Stimulated activated CD8-positive, alpha-beta memory T cell treated with anti-CD3 and anti-CD28 coated beads, Interleukin-15, amount 100 ng/mL, for 48 hours (primary cell): ENCODE data around the gene RALGPS1.

Source experiments
- DNase-seq, 2 donors: peaks; one replicate each; pipeline ENCODE4 v3.0.0-alpha.2; 2020; ENCODE audit warnings: low read depth in 2 of 2

The RALGPS1 gene

DNA sequence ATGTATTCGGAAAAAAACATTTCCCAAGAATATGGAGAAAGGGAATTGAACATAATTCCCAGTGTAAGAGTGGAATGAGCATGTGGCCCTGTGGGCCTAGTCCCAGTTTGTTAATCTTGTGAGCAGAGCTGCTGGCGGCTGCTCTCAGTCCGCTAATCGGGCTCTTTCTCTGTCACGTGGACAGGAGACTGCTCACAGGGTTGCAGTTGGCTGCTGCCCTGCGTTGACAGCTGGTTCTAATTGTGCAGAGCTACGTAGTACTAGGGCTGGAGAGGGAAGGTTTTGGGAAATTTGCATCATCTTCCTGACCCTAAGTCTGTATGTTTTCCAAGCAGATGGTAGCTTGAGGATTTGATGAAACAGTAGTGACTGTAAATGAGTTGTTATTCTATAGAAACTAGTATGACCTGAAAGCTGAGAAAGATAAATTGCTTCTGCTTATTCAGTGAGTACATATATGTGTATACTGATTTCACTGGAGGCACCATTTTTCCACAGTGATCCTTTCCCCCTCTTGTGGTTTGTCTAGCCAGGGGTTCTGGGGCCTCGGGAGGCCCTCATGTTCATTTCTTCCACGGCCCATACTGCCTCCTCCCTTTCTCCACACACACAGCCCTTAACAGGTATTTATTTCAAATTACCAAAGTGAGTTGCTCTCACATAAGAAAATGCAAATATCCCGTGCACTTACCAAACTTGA is 107.2 kb downstream of the RALGPS1 start:
- DNase-seq, result no peak

DNA sequence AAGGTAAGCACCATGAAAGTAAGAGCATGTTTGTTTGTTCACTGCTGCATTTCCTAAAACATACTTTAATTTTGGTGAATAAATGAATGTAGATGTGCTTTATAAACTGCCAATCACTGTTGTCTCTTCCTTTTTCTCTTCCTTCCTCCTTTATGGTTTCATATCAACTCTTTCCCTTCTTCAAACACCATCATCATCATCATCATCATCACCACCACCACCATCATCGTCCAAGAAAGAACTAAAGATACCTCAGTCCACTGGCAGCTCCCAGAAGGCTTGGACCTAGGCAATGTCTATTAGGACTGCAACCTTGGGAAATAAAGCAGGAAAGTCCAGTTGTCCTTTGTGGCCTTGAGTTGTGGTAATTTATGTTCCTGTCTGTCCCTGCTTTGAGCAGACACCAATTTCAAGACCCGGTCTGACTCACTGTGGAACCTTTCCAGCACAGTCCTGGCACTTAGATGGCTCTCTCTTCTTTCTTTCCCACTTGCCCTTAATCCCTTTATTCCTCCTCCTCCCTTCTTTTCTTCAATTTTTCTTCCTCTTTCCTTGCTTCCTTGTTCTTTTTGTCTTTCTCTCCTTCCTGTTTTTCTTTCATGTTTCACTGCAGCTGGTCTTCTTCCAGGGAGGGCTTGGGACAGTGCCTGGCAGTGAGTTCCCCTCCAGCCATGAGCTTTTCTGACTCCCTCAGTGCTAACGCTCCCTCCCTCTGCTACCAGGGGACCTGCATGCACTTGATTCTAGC is 108.5 kb downstream of the RALGPS1 start:
- no peak for DNase-seq

DNA sequence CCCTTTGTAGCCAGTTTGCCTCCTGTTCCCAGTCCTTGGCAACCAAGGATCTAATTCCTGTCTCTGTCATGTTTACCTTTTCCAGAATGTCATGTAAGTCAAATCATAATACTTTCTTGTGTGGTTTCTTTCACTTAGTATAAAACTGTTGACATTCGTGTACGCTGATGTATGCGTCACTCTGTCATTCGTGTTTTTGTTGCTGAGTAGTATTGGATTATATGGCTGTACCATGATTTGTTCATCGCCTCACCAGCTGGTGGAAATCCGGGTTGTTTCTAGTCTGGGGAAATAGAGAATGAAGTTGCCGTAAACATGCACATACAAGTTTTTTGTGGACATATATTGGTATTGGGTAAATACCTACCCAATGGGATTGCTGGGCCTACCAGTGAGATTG is 110.5 kb downstream of the RALGPS1 start:
- DNase-seq, result no peak

DNA sequence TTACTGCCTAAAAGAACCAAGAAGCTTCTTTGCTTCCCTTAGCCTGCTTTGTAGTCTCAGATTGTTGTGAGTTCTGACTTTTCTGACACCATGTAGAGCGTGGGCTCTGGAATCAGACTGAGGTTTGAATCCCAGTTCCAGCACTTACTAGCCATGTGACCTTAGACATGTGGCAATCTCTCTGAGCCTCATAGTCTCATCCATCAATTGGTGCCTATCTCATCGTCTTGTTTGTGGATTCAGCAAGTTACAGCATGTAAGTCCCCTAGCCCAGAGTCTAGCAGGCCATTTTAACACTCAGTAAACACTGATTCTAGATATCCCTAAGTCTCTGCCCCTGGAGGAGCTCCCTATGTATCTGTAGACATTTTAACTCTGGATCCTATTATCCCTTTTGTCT is 113.1 kb downstream of the RALGPS1 start:
- DNase-seq, result no peak

DNA sequence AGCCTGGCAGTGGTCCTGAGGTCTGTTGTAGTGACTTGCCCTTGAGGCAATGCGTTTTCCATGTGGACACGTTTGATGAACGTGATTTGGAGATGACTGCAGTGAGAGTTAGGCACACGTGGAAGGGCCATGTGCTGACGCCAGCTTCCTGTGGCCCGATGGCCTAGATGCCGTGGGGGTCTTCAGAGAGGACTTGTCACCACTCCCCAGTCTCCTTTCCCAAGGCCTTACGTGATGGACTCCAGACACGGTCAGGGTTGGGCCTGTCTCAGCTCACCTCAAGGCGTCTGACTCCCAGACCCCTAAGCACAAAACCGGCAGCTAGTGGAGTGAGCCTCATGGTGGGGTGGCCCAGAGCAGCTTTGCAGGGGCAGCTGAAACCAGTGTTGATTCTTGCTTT is 115.0 kb downstream of the RALGPS1 start:
- no peak for DNase-seq

DNA sequence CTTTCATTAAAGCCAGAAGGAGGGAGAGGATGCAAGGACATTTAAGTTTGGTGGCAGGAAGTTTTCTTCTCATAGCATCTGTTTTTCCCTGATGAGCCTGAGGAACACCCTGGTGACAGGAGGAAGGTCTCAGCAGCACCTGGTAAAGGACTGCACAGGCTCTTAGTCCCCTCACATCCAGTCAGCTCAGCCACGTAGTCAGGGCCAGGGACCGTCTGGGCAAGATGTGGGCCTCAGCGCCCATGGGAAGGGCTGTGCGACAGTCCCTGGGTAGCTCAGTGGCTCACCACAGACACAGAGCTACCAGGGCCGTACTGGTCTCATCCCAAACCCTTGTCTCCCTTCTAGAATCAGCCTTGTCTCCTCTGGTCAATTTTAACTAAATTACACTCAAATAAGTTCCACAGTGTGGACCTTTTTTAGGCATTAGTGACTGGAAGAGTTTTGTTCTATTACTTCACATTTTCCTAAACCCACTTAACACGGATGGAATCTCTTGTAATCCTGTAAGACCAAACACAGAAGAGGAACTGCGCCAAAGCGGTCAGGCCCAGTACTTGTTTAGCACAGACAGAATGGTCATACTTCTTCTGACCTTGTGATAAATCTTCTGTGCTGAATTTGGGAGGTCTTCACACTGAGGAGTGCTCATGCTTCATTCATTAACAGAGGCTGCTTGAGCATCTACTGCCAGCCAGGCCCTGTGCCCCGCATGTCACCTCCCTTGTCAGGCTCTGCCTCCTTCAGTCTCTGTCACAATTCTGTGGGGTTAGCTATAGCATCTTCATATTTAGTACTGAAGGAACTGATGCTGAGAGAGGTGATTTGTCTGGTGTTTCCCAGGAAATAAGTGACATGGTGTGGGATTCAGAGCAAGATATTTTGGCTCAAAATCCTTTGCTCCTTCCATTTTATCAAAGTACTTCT is 116.5 kb downstream of the RALGPS1 start:
- no peak for DNase-seq

DNA sequence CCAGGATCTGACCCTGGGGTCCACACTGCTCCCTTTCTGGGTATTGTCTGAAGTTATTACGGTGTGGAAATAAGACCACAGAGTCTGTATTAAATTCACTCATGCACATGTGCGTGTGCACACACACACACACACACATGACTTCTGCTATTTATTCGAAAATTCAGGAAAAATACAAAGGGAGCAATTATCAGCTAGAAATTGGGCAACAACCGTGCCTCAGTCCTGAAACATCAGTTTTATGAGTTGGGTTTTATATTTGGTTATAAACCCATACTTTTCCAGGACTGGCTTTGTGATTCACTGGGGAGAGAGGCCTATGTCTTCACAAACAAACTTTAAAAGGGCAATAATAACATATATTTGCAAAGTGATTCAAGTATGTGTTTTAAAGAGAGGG is 117.7 kb downstream of the RALGPS1 start:
- no peak for DNase-seq

DNA sequence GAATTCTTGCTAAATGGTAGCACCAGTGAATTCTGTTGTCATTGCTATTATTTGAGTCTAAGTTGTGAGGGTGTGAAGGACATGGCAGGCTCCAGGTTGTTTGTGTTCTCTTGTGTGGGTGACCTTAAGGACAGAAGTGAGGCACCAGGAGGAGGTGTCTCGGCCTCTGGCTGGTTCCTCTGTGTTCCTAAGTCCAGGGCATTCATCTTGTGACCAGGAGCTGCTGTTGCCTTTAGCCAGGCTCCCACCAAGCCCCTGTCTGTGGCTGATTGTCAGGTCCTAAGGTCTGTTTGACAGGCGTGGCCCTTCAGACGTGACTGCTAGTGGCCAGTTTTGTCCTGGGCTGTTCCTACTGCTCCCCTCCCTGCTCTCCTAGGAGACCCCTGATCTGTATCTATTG is 118.5 kb downstream of the RALGPS1 start:
- DNase-seq, result no peak

DNA sequence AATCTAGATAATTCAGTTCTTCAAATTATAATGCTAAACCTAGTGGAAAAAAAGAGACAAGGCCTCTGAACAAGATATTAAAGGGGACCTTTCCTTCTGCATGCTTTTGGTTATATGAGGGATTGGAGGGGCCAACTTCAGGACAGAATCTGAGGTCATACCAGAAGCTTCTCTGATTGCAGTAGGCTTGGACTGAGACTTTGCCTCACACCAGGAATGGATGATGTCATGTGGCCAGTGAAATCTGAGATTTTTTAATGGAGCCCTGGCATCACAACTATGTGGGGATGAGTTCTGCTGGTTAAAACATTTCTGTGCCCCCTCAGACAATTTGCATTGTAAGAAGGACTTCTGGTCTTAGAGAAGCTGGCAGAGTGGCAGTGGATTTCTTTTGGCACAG is 119.2 kb downstream of the RALGPS1 start:
- DNase-seq, result no peak

DNA sequence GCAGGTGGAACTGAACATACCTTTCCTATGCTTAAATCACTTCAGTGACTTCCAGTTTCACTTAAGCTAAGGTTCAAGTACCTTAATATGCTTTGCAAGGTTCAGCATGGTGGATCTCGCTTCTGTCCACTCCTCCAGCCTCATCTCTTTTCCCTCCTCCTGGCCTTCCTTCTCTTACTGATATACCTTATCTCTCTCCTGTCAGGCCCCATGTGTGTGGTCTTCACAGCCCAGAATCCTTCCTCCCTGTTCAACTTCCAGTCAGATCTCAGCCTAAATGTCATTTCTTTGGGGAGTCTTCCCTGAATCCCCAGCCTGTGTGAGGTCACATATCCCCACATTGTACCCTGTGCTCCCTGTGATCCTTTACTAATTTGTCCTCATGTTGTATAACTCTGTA is 120.1 kb downstream of the RALGPS1 start:
- DNase-seq, result no peak

DNA sequence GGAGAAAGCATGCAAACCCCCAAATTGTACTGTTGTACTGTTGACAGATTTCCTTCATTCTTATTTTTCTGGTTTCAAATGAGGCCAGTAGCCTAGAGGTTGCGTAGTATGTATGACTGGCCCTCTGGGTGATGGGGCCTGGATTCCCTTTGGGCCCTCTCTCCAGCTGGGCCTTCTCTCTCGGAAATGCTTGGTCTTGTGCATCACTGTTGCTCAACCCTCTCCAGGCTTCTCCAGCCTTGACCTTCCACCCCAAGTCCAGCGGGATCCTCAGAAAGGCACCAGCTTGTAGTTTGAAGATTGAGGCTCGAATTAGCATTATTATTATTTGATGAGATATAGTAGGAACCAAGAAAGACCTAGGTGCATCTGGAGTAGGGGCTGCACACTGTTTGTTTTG is 120.8 kb downstream of the RALGPS1 start:
- no peak for DNase-seq

DNA sequence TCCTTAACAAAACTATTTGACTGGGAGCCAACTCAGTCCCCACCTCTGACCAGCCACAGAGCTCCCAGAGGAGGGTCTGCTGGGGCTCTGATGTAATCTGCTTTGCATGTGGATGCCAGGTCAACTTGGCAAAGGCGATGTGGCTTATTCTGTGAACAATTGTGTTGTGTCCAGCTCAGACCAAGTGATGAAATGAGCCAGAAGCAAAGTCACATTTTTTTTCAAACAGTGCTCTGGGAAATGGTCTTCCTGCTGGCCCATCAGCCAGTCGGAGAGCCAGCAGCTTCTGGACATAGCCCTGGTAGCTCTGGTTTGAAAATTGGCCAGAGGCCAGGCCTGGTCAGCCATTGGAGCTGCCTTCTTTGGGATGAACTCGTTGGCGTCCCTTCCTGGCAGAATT is 121.4 kb downstream of the RALGPS1 start:
- DNase-seq, result no peak

DNA sequence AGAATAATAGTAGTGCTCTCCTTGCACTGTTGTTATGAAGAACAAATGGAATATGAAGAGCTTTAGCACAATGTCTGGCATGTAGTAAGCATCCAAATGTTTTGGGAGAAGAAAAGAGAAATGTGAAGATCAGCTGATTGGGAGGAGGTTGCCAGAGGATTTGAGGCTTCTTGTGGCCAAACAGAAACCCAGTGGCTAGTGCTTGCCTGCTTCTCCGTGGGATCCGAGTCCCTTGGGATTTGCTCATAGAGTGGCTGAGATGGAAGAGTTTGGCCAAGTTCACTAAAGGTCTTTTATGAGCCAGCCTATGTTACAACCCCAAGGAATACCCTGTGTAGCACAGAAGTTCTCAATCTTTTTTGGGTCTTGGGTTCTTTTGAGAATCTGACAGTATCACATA is 121.9 kb downstream of the RALGPS1 start:
- DNase-seq, result no peak

DNA sequence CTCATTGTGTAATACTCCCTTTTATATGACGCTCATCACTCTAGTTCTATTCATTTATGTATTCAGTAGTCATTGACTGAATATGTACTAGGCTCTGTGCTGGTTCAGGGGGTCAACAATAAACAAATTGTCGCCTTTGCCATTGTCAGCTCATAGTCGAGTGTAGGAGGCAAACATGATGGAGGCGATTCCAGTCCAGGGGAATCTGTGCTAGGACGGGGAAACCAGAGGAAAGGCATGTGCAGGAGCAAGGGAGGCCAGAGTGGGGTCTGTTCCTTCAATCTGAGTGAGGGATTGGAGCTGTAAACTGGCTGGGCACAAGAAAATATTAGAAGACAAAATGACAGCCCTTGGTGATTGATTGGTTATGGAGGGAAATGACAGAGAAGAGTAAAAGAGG is 123.9 kb downstream of the RALGPS1 start:
- no peak for DNase-seq

DNA sequence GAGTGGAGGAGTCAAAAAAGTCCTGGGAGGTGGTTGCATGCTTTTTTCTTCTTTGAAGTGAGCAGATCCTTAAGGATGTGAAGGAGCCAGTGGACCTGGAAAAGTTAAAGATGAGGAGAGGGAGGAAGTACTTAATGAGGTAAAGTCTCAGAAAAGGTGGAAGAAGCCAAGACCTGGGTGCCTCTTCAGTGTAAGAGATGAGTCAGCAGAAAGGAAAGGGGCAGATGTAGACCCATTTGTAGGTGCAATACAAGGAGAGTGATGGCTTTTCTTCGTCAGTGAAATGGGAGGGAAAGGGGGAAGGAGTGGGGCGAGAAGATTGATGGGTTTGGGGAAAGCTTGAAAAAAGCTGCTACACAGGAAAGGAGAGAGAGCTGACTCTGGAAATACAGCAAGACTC is 124.9 kb downstream of the RALGPS1 start:
- no peak for DNase-seq

DNA sequence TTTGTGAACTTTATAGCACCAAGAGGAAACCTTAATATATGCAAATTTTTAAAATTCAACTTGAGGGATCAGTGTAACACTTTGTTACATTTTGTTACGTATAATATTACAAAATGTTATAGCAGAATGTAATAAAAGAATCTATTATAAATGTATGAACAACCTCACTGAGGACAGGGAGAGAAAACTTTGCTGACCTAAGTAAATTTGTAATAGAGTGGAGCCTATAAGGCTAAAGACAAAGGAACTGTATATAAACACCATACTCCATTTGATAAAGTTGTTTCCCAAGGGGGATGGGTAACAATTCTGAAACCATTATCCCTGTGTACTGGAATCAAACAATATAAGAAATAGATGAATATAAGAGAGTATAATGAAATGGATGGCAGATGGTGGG is 130.6 kb downstream of the RALGPS1 start:
- no peak for DNase-seq

DNA sequence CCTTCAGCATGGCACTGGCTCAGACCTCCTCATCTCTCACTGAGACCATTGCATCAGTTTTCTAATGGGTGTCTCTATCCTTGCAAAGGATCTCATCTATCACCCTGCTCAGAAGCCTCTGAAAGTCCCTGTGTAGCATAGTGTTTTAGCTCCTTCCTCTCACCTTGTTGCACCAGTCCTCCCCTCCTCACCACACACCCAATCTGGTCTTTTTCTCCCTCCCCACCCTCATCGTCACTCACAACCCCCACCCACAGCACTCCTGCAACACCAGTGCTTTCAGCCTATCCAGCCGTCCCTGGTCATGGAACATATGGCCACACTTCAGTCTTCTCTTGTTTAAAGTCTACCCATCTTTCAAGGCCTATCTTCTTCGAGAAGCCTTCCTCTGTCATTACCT is 133.4 kb downstream of the RALGPS1 start:
- DNase-seq, result no peak

DNA sequence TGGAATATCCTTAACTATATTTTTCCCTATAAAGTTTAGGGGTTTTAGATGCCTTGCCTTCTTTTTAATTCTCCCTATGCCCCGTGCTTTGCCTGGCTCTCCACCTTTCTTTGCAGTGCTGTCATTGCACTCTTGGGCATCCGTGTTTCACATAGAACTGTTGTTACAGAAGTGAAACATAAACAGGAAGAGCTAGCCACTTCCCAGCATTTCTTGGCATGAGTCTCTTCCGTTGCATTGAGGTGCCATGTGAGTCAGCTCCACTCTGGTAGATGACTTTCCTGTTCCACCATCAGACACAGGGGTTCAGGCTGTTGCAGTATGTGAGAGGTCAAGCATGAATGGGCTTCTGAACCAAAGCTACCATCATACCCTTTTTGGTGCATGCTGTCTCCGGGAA is 134.5 kb downstream of the RALGPS1 start:
- no peak for DNase-seq

DNA sequence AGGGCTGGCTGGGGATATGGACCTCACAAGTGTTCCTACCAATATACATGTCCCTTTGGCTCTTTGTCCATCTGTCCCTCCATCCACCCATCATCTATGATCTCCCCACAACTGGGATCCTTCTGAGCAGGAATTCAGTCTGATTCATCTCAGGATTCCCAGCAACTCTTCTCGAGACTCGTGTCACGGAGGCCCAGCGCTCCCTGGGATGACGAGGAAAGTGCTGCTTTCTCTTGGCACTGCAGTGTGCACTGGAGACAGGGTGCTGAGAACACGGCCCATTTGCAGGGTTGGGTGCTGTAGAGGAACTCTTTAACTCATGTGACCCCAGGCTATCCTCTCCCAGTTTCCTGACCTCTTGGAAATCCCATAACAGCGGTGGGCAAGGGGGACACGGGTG is 135.0 kb downstream of the RALGPS1 start:
- no peak for DNase-seq

DNA sequence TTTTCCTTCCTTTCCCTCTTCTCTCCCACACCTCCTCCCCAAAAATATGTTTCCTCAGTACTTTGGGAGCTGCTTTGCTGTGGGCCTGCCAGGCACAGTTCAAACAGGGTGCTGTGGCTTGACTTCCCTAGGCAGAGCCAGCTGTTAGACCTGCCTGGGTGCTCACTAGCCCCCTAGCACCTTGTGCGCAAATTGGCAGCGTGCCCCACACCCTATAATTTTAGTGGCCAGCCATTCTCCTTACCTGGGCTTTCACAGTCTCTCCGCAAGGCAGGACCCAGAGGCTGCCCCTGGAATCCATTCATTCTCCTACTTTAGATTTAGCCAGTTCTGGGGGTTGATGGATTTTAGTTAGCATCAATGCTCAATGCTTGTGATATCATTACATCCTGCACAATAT is 135.6 kb downstream of the RALGPS1 start:
- DNase-seq, result no peak

DNA sequence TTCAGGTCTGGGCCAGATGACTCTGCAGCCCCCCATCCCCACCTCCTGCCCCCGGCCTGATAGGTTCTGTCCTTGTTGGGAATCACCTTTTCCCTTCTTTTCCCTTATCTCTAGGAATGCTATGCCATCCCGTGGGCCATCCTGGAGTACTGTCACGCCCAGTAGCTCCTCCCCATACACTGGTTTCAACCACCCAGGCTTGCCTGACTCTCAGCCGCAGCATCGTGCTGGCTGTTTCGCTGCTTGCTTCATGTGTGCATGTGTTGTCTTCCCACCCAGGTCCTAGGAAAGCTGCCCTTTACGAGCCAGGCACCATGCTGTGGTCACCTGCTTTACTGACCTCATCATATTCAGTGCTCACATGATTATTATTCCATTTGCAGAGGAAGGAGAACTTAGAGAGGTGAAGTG is 136.0 kb downstream of the RALGPS1 start:
- DNase-seq, result no peak

DNA sequence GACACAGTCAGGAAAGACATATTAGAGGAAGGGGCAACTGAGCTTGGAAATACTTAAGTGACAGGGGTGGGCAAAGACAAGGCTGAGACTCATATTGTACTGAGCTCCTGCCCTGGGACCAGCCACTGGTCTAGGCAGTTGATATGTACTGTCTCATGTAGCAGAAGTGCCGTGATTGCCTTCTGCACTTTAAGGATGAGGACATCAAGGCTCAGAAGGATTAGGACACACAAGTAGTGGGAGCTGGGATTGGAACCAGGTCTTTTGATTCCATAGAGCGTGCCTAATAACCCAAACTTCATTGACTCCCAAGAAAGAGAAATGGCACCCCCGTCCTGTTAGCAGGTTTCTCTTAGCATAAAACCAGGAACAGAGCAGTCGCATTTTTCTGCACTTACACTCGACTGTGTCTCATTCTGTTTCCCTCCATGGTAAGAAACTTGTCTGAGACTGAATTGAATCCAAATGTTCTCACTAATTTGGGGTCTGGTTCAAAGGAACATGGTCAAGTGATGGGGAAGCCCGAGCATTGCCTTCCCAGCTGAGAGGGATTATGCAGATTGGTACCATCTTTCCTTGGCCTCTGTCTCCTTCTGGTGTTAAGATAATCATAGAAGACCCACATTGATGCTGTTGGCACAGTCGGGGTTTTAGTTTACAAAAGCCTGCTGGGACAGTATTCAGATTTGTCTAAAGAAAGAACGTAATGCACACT is 137.5 kb downstream of the RALGPS1 start:
- DNase-seq, result no peak
